GM12878 (cell line): Measurements from ENCODE around the gene BAZ2B.

Experiments
- CREB1 ChIP-seq: IDR thresholded peaks from 2 replicates; pipeline ENCODE4 v1.6.1; 2012; ENCODE audit warnings: low read depth, mild to moderate bottlenecking, inconsistent platforms
- EGR1 ChIP-seq, 2 experiments: IDR thresholded peaks; 1 replicate in 1 of 2; 2 replicates in 1 of 2; pipeline ENCODE4 v1.6.1; 2011 to 2012; ENCODE audit warnings: low read depth in 2 of 2, low read length in 2 of 2, borderline replicate concordance in 1 of 2, mild to moderate bottlenecking in 1 of 2, moderate library complexity in 1 of 2
- HCFC1 ChIP-seq: fragments of 150-350 bp; IDR thresholded peaks from 2 replicates; pipeline ENCODE4 v1.6.1; 2014; ENCODE audit warnings: low read length
- POLR2AphosphoS5 ChIP-seq: IDR thresholded peaks from 2 replicates; pipeline ENCODE4 v1.6.1; 2011; ENCODE audit warnings: mild to moderate bottlenecking, low read length, inconsistent platforms
- RAD51 ChIP-seq: fragments of 450-650 bp; IDR thresholded peaks from 2 replicates; pipeline ENCODE4 v1.6.1; 2016; ENCODE audit warnings: moderate library complexity, mild to moderate bottlenecking, inconsistent platforms
- TF ChIP-seq, protein P1 (sequence below), 3 experiments: IDR thresholded peaks in 2 of 3; conservative IDR thresholded peaks in 1 of 3; 2 replicates each; pipeline ENCODE4 v1.5.1; 2011; ENCODE audit warnings: low read depth in 3 of 3, low read length in 3 of 3, mild to moderate bottlenecking in 3 of 3, control low read depth in 2 of 3, moderate library complexity in 2 of 3, inconsistent platforms in 1 of 3, mixed read lengths in 1 of 3; ENCODE audit not compliant: control insufficient read depth in 2 of 3, insufficient read depth in 1 of 3; ENCODE audit errors: extremely low read depth in 1 of 3

DNA sequence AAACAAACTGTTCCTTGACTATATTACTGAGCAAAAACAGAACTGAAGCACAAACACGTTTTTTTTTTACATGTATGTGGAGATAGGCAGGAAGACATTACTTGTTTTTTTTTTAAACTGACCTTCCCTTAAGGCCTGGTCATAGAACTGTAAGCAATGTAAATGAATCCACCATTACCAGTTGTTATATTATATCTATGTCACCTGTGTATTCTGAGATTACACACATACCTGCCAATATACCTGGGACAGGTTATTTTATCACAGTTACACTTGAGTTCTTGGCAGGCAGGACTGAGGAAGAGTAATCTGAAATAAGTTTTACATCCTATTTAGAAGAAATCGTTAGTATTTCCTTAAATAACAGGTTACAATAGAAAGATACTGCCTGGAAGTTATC lies 155.3 kb downstream of the BAZ2B start:
- TF ChIP-seq, protein P1, sequence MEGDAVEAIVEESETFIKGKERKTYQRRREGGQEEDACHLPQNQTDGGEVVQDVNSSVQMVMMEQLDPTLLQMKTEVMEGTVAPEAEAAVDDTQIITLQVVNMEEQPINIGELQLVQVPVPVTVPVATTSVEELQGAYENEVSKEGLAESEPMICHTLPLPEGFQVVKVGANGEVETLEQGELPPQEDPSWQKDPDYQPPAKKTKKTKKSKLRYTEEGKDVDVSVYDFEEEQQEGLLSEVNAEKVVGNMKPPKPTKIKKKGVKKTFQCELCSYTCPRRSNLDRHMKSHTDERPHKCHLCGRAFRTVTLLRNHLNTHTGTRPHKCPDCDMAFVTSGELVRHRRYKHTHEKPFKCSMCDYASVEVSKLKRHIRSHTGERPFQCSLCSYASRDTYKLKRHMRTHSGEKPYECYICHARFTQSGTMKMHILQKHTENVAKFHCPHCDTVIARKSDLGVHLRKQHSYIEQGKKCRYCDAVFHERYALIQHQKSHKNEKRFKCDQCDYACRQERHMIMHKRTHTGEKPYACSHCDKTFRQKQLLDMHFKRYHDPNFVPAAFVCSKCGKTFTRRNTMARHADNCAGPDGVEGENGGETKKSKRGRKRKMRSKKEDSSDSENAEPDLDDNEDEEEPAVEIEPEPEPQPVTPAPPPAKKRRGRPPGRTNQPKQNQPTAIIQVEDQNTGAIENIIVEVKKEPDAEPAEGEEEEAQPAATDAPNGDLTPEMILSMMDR (IDR thresholded peaks at IDR 0.05 in 2 of 3, conservative IDR thresholded peaks at IDR 0.05 in 1 of 3; ENCODE audit: control insufficient read depth in 2 of 3, extremely low read depth in 1 of 3, insufficient read depth in 1 of 3, low read depth in 3 of 3, low read length in 3 of 3): no peak
- TF ChIP-seq POLR2AphosphoS5: no peak
- no peak for TF ChIP-seq CREB1
- TF ChIP-seq EGR1 (IDR thresholded peaks at IDR 0.05; ENCODE audit: borderline replicate concordance in 1 of 2, low read depth in 2 of 2, low read length in 2 of 2): no peak
- TF ChIP-seq HCFC1: no peak
- no peak for TF ChIP-seq RAD51
